HEK293T (cell line): Measurements from ENCODE around the gene CHMP1A.

Source experiments
- ARNT ChIP-seq: fragments of 450-650 bp; IDR thresholded peaks from 2 replicates; pipeline ENCODE4 v1.6.1; 2017; ENCODE audit warnings: mild to moderate bottlenecking
- BHLHE40 ChIP-seq: fragments of 450-650 bp; IDR thresholded peaks from 2 replicates; pipeline ENCODE4 v1.6.1; 2016; ENCODE audit warnings: mild to moderate bottlenecking, moderate library complexity, borderline replicate concordance
- CTBP1 ChIP-seq: fragments of 450-650 bp; IDR thresholded peaks from 2 replicates; pipeline ENCODE4 v1.6.1; 2016; ENCODE audit warnings: borderline replicate concordance
- ELF4 ChIP-seq: fragments of 450-650 bp; IDR thresholded peaks from 2 replicates; pipeline ENCODE4 v1.6.1; 2017; ENCODE audit warnings: antibody characterized with exemption
- FOXK2 ChIP-seq: fragments of 450-650 bp; IDR thresholded peaks from 2 replicates; pipeline ENCODE4 v1.6.1; 2016; ENCODE audit warnings: mild to moderate bottlenecking
- FOXM1 ChIP-seq: fragments of 450-650 bp; IDR thresholded peaks from 2 replicates; pipeline ENCODE4 v1.6.1; 2017; ENCODE audit warnings: mild to moderate bottlenecking, borderline replicate concordance
- HDGF ChIP-seq: fragments of 450-650 bp; IDR thresholded peaks from 2 replicates; pipeline ENCODE4 v1.6.1; 2017; ENCODE audit warnings: antibody characterized with exemption, borderline replicate concordance
- L3MBTL2 ChIP-seq: fragments of 450-650 bp; conservative IDR thresholded peaks from 2 replicates; pipeline ENCODE4 v1.6.1; 2016; ENCODE audit warnings: mild to moderate bottlenecking
- NFRKB ChIP-seq: fragments of 450-650 bp; IDR thresholded peaks from 2 replicates; pipeline ENCODE4 v1.6.1; 2016; ENCODE audit warnings: mild to moderate bottlenecking, moderate library complexity
- SP1 ChIP-seq: fragments of 450-650 bp; IDR thresholded peaks from 2 replicates; pipeline ENCODE4 v1.6.1; 2017
- SUZ12 ChIP-seq: fragments of 450-650 bp; IDR thresholded peaks from 2 replicates; pipeline ENCODE4 v1.6.1; 2016; ENCODE audit warnings: mild to moderate bottlenecking
- ZNF384 ChIP-seq: fragments of 450-650 bp; IDR thresholded peaks from 2 replicates; pipeline ENCODE4 v1.6.1; 2016
- TF ChIP-seq, protein P1 (sequence below): fragments of 450-650 bp; IDR thresholded peaks from 2 replicates; pipeline ENCODE4 v1.6.1; 2016

DNA sequence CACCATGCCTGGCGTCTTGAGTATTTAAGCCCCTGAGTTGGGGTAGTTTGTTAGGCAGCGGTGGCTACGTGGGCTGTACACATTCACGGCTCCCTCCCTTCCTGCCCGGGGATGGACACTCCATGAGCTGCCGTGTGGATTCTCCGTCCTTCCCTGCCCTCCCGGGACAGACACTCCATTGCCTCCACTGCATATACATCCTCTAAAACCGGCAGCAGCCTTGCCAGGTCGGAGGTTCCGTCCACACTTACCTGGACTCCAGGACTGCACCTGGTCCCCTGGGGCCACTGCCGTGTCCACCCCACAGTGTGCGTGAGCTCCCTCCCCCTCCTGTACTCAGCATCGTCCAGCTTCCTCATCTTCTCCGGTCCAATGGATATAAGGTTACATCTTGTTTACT, 47.5 kb upstream of the CHMP1A start:
- TF ChIP-seq SP1 (no peak), SUZ12 (no peak), NFRKB (no peak), HDGF (no peak), CTBP1 (no peak), BHLHE40 (no peak), ARNT (no peak), ZNF384 (no peak), ELF4 (no peak), L3MBTL2 (no peak), FOXM1 (no peak), FOXK2 (no peak)
- TF ChIP-seq, protein P1, sequence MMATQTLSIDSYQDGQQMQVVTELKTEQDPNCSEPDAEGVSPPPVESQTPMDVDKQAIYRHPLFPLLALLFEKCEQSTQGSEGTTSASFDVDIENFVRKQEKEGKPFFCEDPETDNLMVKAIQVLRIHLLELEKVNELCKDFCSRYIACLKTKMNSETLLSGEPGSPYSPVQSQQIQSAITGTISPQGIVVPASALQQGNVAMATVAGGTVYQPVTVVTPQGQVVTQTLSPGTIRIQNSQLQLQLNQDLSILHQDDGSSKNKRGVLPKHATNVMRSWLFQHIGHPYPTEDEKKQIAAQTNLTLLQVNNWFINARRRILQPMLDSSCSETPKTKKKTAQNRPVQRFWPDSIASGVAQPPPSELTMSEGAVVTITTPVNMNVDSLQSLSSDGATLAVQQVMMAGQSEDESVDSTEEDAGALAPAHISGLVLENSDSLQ: no peak
